Urothelium cell line (cell line): ENCODE data around the gene GNB1L.

Experiments
- DNase-seq: peaks from one replicate; pipeline ENCODE4 v3.0.0; 2011; ENCODE audit warnings: low spot score, mixed read lengths
- FAIRE-seq: peaks from 2 replicates; lab custom pipeline; 2011; peaks lifted over from hg19 to GRCh38; lab: Jason Lieb, UNC

GNB1L gene

DNA sequence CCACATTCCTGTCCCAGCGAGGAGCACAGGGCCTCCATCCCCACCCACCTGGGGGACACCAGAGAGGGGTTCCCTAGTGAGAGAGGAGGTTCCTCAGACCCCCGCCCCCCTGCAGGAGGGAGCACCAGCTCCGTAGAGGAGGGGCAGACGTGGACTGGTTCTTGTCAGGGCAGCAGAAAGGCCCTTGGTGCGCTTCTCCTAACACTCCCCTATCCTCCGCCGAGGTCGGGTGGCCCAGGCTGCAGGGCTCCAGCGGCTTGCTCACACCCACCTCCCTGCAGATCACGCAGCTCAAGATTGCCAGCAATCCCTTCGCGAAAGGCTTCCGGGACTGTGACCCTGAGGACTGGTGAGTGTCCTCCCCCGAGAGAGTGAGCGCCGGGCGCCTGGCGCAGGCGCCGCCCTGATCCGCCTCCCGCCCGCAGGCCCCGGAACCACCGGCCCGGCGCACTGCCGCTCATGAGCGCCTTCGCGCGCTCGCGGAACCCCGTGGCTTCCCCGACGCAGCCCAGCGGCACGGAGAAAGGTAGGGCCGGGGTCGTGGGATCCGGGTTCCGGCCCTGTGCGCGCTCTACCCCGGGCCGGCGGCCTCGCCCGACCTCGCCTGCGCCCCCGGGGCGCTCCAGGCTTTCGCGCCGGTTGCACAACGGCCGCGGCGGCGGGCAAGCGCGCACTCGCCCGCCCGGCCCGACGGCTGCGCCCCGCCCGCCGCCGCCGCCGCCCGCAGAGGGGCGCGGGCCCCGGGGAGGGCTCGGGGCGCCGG is 89.0 kb downstream of the GNB1L start:
- FAIRE-seq (no peak), DNase-seq (no peak)

DNA sequence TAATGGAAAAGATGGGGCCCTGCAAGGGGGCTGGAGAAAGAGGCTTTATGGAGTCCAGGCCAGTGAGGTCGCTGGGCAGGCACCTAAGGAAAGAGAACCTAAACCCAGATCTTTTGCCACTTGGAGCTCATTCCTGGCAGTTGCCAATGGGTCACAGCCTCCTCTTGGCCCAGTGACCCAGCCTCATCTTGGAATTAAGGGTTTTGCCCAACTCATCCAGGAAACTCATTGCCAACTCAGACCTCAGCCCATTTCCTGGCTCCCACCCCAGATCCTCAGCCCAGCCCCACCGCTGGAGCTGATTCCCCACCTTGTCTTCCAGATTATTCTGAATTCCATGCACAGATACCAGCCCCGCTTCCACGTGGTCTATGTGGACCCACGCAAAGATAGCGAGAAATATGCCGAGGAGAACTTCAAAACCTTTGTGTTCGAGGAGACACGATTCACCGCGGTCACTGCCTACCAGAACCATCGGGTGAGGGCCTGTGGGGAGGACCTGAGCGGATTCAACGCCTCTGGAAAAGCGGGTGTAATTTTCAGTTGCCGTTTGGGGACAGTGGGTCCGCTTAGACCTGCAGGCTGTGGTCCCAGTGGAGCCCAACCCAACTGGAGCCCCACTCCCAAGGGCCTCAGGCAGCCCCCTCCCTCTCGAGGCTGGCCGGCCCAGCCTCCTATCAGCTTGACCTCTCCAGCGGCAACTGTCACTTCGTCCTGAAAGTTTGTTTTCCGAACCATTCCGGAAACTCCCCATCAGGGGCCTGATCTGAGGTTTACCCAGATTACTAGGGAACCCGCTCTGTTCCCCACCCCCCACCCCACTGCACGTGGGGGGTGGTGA is 89.8 kb downstream of the GNB1L start:
- FAIRE-seq (no peak), DNase-seq (no peak)

DNA sequence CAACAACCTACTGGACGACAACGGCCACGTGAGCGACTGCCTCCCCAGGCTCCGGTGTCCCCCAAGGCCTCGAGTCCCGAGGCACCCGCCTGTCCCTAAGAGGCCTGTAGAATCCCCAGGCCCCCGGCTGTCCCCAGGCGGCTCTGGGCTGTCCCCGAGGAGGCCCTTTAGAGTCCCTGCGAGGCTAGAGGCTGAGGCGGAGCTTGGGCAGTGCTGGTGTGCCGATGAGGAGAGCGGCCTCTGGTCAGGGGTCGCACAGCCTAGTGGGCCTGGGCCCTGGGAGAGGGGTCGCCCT is 90.4 kb downstream of the GNB1L start:
- DNase-seq (no peak), FAIRE-seq (no peak)

- FAIRE-seq (no peak), DNase-seq (no peak)
Observed at GRCh38 chr22:19763458-19764298, 91.0 kb downstream of the GNB1L start.

DNA sequence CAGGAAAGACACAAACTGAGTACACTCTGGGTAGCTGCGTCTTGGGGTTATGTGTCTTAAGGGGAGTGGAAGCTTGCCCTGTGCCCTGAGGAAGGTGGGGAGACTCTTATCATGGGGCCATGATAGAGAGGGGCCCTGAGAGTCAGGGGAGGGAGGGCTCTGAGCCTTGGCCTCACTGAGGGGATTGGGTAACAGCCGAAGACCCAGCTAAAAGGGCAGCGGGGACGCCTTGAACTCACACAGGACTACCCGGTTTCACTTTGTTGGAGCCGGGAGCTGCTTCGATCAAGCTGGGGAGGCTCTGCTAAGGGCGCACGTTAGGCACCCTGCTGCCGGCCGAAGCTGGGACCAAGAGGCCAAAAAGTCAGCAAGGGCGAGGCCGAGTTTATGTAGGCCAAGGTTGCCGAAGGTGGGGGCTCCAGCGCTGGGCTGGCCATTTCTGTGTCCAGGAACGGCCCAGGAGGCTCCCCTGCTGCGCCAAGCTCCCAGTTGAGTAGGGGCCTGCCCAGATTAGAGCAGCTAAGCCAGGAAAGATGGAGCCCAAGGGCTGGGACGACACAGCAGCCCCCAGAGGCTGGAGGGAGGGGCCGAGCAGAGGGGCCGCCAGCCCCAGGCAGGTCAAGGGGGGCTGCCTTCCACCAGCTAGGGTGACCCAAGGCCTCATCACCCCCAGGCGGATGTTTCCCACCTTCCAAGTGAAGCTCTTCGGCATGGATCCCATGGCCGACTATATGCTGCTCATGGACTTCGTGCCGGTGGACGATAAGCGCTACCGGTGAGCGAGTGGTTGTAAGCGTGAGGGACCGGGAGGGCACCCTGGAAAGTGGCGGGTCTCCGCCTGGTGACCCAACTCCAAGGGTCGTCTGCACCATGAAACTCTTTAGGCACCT is 91.9 kb downstream of the GNB1L start:
- DNase-seq (no peak), FAIRE-seq (no peak)

DNA sequence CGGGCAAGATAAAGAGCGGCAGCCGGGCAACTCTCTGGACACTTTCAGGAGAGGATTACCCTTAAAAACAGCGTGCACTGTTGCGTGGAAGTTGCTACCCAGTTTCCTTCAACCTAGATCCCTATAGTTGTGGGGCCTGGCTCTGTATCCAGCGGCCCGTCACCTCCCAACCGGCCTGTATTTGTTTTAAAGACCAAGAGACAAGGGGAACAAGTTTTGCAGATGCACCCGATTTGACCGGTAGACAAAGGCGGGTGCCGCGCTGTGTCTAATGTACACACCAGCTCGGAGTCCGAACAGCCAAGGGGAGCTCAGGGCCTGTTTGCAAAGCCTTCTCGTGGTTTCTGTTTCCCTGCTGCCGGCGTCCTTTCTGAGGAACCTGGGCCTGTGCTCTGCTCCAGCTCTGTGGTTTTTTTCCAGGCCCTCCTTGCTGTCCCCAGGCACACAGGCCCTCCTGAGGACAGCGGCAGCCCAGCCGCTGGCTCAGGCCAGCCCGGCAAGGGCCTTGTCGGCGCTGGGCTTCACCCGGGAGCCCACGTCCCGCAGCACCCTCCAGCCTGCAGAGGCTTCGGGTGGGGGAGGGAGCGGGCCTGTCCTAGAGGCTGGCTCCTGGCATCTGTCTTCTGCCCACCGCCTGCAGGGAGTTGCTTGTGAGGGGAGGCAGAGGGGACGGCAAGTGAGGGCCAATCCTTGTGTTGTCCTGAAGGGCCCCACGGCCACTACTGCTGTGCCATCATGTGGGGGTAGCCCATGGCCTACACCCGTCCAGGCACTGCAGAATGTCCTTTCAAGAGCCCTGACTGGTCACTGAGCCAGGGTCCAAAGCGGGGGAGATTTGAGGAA is 92.7 kb downstream of the GNB1L start:
- no peak for DNase-seq
- FAIRE-seq: no peak

DNA sequence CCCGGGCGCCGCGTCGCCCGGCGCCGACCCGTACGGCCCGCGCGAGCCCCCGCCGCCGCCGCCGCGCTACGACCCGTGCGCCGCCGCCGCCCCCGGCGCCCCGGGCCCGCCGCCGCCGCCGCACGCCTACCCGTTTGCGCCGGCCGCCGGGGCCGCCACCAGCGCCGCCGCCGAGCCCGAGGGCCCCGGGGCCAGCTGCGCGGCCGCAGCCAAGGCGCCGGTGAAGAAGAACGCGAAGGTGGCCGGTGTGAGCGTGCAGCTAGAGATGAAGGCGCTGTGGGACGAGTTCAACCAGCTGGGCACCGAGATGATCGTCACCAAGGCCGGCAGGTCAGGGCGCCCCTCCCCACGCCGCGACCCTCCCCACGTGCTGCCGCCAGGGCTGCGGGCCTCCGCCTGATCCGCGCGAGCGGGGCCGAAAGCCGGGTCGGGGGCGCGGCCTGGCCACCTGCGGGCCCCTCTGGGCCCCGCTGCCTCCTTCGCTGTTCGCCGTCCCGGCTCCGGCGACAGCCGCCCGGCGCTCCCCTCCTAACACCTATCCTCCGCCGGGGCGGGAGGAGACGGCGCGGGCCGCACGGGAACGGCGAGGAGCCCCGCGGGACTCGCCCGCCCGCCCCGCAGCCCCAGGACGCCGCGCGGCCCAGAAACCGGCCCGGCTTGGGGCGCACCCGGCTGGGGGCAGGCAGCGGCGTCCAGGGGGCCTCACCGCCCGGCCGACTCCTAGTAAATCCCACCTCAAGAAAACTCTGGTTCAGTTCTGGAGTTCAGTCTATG is 93.5 kb downstream of the GNB1L start:
- DNase-seq: no peak

DNA sequence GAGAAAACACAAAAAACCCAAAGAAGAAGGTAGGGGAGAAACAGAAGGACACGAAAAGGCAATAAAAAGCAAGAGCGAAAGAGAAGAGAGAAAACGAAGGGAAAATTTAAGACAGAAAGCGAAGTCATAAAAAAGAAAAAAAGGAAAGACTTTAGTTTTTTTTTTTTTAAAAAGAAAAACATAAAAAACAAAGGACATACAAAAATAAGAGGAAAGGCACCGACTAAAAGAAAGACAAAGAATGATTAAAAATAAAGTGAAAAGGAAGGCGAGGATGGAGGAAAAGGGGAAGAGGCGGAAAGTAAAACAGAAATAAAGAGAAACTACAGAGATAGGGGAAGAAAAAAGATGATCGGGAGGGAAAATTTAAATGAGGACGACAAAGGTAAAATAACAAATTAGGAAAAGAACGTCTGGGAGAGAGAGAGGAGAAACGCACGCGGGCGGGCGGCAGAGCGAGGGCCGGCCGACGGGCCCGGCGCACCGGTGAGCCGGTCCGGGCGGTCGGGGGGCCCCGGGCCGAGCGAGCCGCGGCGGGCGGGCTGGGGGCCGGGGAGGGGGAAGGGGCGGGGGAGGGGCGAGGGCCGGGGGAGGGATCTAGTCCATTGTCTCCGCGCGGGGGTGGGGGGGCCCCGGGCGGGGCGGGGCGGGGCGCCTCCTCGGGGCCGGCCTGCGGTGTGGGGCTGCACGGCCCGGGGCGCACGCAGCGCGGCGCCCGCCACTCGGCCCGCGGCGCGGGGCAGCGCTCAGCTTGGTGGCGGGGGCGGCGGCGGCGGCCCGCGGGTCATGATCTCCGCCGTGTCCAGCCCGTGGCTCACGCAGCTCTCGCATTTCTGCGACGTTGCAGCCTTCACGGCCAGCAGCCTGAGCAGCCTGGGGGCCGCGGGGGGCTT is 94.4 kb downstream of the GNB1L start, which contains the start of gene TBX1:
Gene TBX1 (plus strand): TSS at position 721 of the 893 bp plus-strand sequence. CDS start 66 bp downstream, at position 787.
- no peak for FAIRE-seq
- DNase-seq: no peak

More for the DNA sequence above, 93.5 kb downstream of the GNB1L start:
- FAIRE-seq: no peak

DNA sequence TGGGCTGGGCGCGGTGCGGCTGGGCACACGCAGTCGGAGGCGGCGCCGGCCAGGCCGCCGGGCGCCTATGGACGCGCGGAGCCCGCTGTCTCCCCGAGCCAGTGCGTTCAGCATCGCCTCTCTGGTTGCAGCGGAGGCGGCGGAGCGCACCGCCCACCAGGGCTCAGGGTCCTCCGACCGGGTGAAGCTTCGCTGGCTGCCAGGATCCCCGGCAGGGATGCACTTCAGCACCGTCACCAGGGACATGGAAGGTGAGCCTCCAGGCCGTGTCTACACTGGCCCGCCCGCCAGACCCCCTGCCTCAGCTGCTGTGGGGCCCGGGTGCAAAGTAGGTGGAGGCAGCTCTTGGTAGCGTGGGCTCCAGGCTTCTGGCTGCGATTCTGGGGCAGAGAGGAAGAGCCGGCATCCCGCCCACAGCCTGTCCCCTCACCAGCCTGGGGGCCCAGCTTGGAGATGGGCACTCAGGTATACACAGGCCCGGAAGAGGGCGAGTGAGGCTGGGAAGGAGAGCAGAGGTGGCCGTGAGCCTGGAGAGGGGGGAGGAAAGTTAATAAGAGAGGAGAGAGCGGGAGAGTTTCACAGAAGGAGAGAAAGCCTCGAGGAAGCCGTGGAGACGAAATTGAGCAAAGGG is 95.1 kb downstream of the GNB1L start:
- FAIRE-seq: no peak
- DNase-seq: no peak

GRCh38 chr22:19758896-19759426 is 95.7 kb downstream of the GNB1L start:
- no peak for FAIRE-seq
- DNase-seq: no peak

GRCh38 chr22:19757985-19758895 is 96.4 kb downstream of the GNB1L start:
- FAIRE-seq (no peak), DNase-seq (no peak)

DNA sequence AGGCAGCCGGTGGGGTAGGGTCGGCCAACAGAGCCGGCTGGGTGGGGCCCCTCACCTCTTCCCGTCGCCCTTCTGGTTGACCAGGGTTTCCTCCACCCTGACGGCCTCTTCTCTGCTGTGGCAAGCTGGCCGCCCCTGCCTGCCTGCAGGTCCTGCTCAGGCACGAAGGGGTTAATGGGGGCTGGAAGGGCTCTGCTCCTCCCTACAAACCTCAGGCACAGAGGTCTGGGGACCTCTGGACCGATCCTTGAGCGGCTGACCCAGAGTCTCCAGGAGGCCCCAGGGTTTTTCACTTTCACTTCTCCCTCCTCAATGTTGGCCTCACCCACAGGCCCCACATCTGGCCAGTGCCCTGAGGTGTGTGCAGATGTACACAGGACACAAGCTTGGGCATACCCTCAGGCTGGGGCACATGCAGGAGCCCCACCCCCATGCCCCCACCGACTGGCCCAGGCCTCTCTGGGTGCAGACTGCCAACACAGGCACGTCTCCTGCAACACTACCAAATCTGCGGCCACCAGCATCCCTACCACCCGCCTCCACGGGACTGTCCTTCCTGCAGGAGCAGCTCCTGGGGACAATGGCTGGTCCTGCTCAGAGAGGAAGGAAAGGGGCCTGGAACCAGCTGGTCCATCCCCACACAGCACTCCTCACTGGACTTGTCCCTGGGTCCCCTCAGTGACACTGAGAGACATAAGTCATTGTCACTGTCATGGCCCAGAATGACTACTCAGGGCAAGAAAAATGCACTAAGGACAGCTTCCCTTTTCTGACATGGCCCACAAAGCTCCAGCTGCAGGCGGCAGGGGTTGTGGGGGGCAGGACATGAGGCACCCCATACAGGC is 97.3 kb downstream of the GNB1L start:
- FAIRE-seq (peak; percentile 77), DNase-seq (no peak)

GRCh38 chr22:19756288-19757128 is 98.2 kb downstream of the GNB1L start:
- FAIRE-seq: peak; percentile 53

GRCh38 chr22:19755722-19756287 is 98.9 kb downstream of the GNB1L start:
- FAIRE-seq: no peak
- DNase-seq: no peak

More at GRCh38 chr22:19756288-19757128, 98.2 kb downstream of the GNB1L start:
- DNase-seq: peak; percentile 49
